H9 (cell line): Measurements from ENCODE around the gene ZFP62. TPM values are rescaled to one million over a fixed set of nuclear protein-coding genes. Genes with fewer than 3 reads are reported as not detected.

Experiments used
- DNase-seq: peaks from one replicate; pipeline ENCODE4 v3.0.0-alpha.2; 2017
- H2AFZ ChIP-seq: one replicate; pipeline ENCODE4 v1.6.1; 2013; ENCODE audit warnings: mild to moderate bottlenecking, low read length, control low read depth, moderate library complexity
- H2AK5ac ChIP-seq: 2 replicates; pipeline ENCODE4 v1.6.1; 2013; ENCODE audit warnings: low read length, control low read depth, mixed read lengths; ENCODE audit not compliant: insufficient read length
- H2BK120ac ChIP-seq: one replicate; pipeline ENCODE4 v1.6.1; 2013; ENCODE audit warnings: low read depth, mild to moderate bottlenecking, low read length, control low read depth, inconsistent platforms; ENCODE audit not compliant: poor library complexity, severe bottlenecking
- H2BK12ac ChIP-seq: 2 replicates; pipeline ENCODE4 v1.6.1; 2013; ENCODE audit warnings: low read length, control low read depth, mixed read lengths, low read depth; ENCODE audit not compliant: insufficient read length
- H2BK15ac ChIP-seq: 2 replicates; pipeline ENCODE4 v1.6.1; 2013; ENCODE audit warnings: low read depth, low read length, control low read depth
- H2BK20ac ChIP-seq: one replicate; pipeline ENCODE4 v1.6.1; 2013; ENCODE audit warnings: low read depth, mild to moderate bottlenecking, low read length, control low read depth, inconsistent platforms; ENCODE audit not compliant: poor library complexity, severe bottlenecking
- H2BK5ac ChIP-seq: 2 replicates; pipeline ENCODE4 v1.6.1; 2013; ENCODE audit warnings: low read length, control low read depth, mixed read lengths; ENCODE audit not compliant: insufficient read length
- H3K14ac ChIP-seq: 2 replicates; pipeline ENCODE4 v1.6.1; 2013; ENCODE audit warnings: low read length, control low read depth; ENCODE audit not compliant: insufficient read depth
- H3K18ac ChIP-seq: 2 replicates; pipeline ENCODE4 v1.6.1; 2013; ENCODE audit warnings: low read depth, mild to moderate bottlenecking, mixed read lengths, low read length, control low read depth; ENCODE audit not compliant: insufficient read length
- H3K23ac ChIP-seq: 2 replicates; pipeline ENCODE4 v1.6.1; 2013; ENCODE audit warnings: low read length, control low read depth, mixed read lengths, low read depth; ENCODE audit not compliant: insufficient read length
- H3K23me2 ChIP-seq: 2 replicates; pipeline ENCODE4 v1.6.1; 2013; ENCODE audit warnings: low read depth, mild to moderate bottlenecking, mixed read lengths, low read length, control low read depth; ENCODE audit not compliant: insufficient read length, poor library complexity, severe bottlenecking
- H3K27ac ChIP-seq: 2 replicates; pipeline ENCODE4 v1.5.1; 2013; ENCODE audit warnings: low read length, control low read depth, mixed read lengths, low read depth; ENCODE audit not compliant: insufficient read length
- H3K27me3 ChIP-seq: 2 replicates; pipeline ENCODE4 v1.6.1; 2013; ENCODE audit warnings: low read length, control low read depth, inconsistent platforms; ENCODE audit not compliant: insufficient read depth
- H3K4ac ChIP-seq: 2 replicates; pipeline ENCODE4 v1.6.1; 2013; ENCODE audit warnings: low read depth, mild to moderate bottlenecking, control low read depth, inconsistent platforms, low read length, moderate library complexity
- H3K4me1 ChIP-seq: 2 replicates; pipeline ENCODE4 v1.6.1; 2013; ENCODE audit warnings: low read length, control low read depth, inconsistent platforms; ENCODE audit not compliant: insufficient read depth
- H3K4me2 ChIP-seq: 2 replicates; pipeline ENCODE4 v1.6.1; 2013; ENCODE audit warnings: low read length, control low read depth, mixed read lengths; ENCODE audit not compliant: insufficient read length, insufficient read depth
- H3K56ac ChIP-seq: 2 replicates; pipeline ENCODE4 v1.6.1; 2013; ENCODE audit warnings: low read depth, mild to moderate bottlenecking, mixed read lengths, low read length, control low read depth; ENCODE audit not compliant: insufficient read length
- H3K79me1 ChIP-seq: 2 replicates; pipeline ENCODE4 v1.6.1; 2013; ENCODE audit warnings: low read depth, mild to moderate bottlenecking, moderate library complexity, low read length, control low read depth, inconsistent platforms; ENCODE audit not compliant: insufficient read depth, poor library complexity, severe bottlenecking
- H3K79me2 ChIP-seq: 2 replicates; pipeline ENCODE4 v1.6.1; 2013; ENCODE audit warnings: low read length, control low read depth, inconsistent platforms; ENCODE audit not compliant: insufficient read depth
- H3K9ac ChIP-seq: 2 replicates; pipeline ENCODE4 v1.6.1; 2013; ENCODE audit warnings: low read length, control low read depth, mixed read lengths; ENCODE audit not compliant: insufficient read length; ENCODE audit errors: extremely low read depth
- H3K9me3 ChIP-seq: one replicate; pipeline ENCODE4 v1.6.1; 2013; ENCODE audit warnings: low read depth, low read length, inconsistent platforms; ENCODE audit not compliant: control insufficient read depth
- H3T11ph ChIP-seq: one replicate; pipeline ENCODE4 v1.6.1; 2013; ENCODE audit warnings: mild to moderate bottlenecking, low read length, control low read depth, inconsistent platforms
- H4K20me1 ChIP-seq: one replicate; pipeline ENCODE4 v1.6.1; 2013; ENCODE audit not compliant: control insufficient read depth, insufficient read length, insufficient read depth
- H4K5ac ChIP-seq: 2 replicates; pipeline ENCODE4 v1.6.1; 2013; ENCODE audit warnings: low read depth, mild to moderate bottlenecking, mixed read lengths, low read length, control low read depth; ENCODE audit not compliant: insufficient read length
- H4K8ac ChIP-seq: replicated peaks from 2 replicates; pipeline ENCODE4 v1.6.1; 2013; ENCODE audit warnings: low read length, control low read depth, mixed read lengths, low read depth; ENCODE audit not compliant: insufficient read length
- H4K91ac ChIP-seq: 2 replicates; pipeline ENCODE4 v1.6.1; 2013; ENCODE audit warnings: low read depth, mild to moderate bottlenecking, moderate library complexity, mixed read lengths, low read length, control low read depth; ENCODE audit not compliant: insufficient read length
- H3K27ac Mint-ChIP-seq, 3 experiments: 2 replicates in 2 of 3; 3 replicates in 1 of 3; pipeline ENCODE4 v1.8.0; 2020 to 2021; ENCODE audit warnings: mixed read lengths in 3 of 3, mild to moderate bottlenecking in 1 of 3, moderate library complexity in 1 of 3
- H3K27me3 Mint-ChIP-seq: 2 replicates; pipeline ENCODE4 v1.8.0; 2021; ENCODE audit warnings: low read depth, mild to moderate bottlenecking, moderate library complexity, mixed read lengths
- H3K36me3 Mint-ChIP-seq, 3 experiments: 2 replicates in 2 of 3; 3 replicates in 1 of 3; pipeline ENCODE4 v1.8.0; 2020 to 2021; ENCODE audit warnings: low read depth in 3 of 3, mixed read lengths in 3 of 3; ENCODE audit not compliant: insufficient read depth in 1 of 3
- H3K4me1 Mint-ChIP-seq, 2 experiments: 2 replicates each; pipeline ENCODE4 v1.8.0; 2020; ENCODE audit warnings: mixed read lengths in 2 of 2
- H3K4me3 Mint-ChIP-seq, 2 experiments: 2 replicates in 1 of 2; 3 replicates in 1 of 2; pipeline ENCODE4 v1.8.0; 2020 to 2021; ENCODE audit warnings: mild to moderate bottlenecking in 2 of 2, mixed read lengths in 2 of 2, moderate library complexity in 1 of 2
- H3K9me3 Mint-ChIP-seq, 2 experiments: 2 replicates in 1 of 2; 3 replicates in 1 of 2; pipeline ENCODE4 v1.8.0; 2020; ENCODE audit warnings: mild to moderate bottlenecking in 2 of 2, mixed read lengths in 2 of 2, moderate library complexity in 1 of 2
- CTCF ChIP-seq: fragments of 200-600 bp; sonication (generic); conservative IDR thresholded peaks from 3 replicates; pipeline ENCODE4 v1.8.0; 2021; ENCODE audit warnings: antibody characterized with exemption, mild to moderate bottlenecking
- WGBS: extraction: QIAGEN DNeasy Blood & Tissue Kit; methylation state at CpG from one replicate; pipeline ENCODE4 v1.1.7; 2013; ENCODE audit warnings: missing lambda C conversion rate, low lambda C conversion rate, mixed read lengths; ENCODE audit not compliant: insufficient read length; ENCODE audit errors: extremely low coverage; 5-methylcytosine and 5-hydroxymethylcytosine counted together
- total RNA-seq: library from RNA; stranded (reverse); gene quantifications from 2 replicates; pipeline ENCODE4 v1.2.1, GENCODE V29; 2021

Gene ZFP62
- total RNA-seq, 1 experiment from 2014 or later, result 16.2 TPM

- Histone ChIP-seq H3K9ac (no peak overlapping the region), H3T11ph (no peak overlapping the region), H3K23ac (no peak overlapping the region), H3K56ac (no peak overlapping the region), H3K27me3 (no peaks in the 10 kb centered on the region), H3K79me2 (no peaks in the 10 kb centered on the region; the same call in 1 of the 2 replicates), H4K20me1 (no peaks in the 10 kb centered on the region), H4K91ac (no peak overlapping the region), H3K23me2 (no peaks in the 10 kb centered on the region), H2BK15ac (no peak overlapping the region), H3K4me2 (no peak overlapping the region), H3K79me1 (peaks cover 14% of the 10 kb centered on the region), H2BK120ac (no peak overlapping the region), H2AFZ (no peak overlapping the region), H2BK20ac (no peak overlapping the region), H3K27ac (no peak overlapping the region), H3K9me3 (peaks cover 35% of the 10 kb centered on the region), H2BK12ac (no peak overlapping the region), H4K5ac (no peak overlapping the region), H3K14ac (no peak overlapping the region), H4K8ac (no peak overlapping the region), H3K4ac (no peak overlapping the region), H3K4me1 (no peaks in the 10 kb centered on the region), H3K18ac (no peak overlapping the region), H2AK5ac (no peak overlapping the region), H2BK5ac (no peak overlapping the region)
- no CpG with 5 or more reads among the region's 13 CpGs for WGBS
- H3K27me3 Mint-ChIP-seq, result peaks cover 10% of the 10 kb centered on the region
- H3K4me1 Mint-ChIP-seq, result no peaks in the 10 kb centered on the region
- no peak overlapping the region for H3K27ac Mint-ChIP-seq
- no peak for TF ChIP-seq CTCF
- peaks cover 88 to 89% (median 89%) of the 10 kb centered on the region in 3 experiments for H3K36me3 Mint-ChIP-seq
- peaks cover 55 to 60% of the 10 kb centered on the region in 2 experiments for H3K9me3 Mint-ChIP-seq
- no peak overlapping the region for H3K4me3 Mint-ChIP-seq
- DNase-seq, result no peak
Measured at GRCh38 chr5:180853121-180853847, 7.8 kb downstream of the ZFP62 start.
